NCI-H187 (cell line): ENCODE results near the gene STK32C.
"Not testable (repeated sequence)": the region's sequence is repeated elsewhere in the genome, so short reads cannot be mapped to it uniquely, and the experiment has no call there.

Experiments
- DNase-seq, 2 experiments: peaks; one replicate each; lab custom pipeline; 2025; lab: John Stamatoyannopoulos, UW

The STK32C gene

DNA sequence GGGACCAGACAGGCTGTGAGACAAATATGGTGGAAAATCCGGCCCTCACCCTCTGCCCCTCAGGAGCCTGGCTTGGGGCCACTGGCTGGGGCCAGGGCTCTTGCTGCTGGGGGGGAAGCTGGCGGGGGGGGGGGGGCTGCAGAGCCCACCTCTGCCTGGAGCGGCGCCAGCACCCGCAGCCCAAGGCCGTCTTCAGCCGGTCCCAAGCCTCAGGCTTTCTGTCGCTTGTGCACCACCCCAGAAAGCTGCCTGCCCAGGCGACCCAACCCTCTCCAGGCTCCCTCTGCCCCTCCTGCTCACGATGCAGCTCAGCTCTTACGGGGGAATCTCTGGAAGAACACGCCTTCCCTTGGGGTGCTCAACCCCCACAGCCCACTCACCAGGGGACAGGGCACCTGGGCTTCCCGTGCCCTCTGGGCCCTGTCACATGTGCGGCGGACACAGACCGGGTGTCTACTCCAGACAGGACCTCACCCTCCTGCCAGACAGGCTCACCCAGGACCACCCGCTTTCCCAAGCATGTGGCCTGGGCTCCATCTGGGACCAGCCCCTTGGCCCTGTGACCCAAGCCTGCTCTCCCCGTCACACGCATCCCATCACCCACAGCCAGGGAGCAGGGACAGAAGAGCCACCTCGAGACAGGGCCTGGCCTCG is 77.1 kb downstream of the STK32C start:
- DNase-seq: no peak

DNA sequence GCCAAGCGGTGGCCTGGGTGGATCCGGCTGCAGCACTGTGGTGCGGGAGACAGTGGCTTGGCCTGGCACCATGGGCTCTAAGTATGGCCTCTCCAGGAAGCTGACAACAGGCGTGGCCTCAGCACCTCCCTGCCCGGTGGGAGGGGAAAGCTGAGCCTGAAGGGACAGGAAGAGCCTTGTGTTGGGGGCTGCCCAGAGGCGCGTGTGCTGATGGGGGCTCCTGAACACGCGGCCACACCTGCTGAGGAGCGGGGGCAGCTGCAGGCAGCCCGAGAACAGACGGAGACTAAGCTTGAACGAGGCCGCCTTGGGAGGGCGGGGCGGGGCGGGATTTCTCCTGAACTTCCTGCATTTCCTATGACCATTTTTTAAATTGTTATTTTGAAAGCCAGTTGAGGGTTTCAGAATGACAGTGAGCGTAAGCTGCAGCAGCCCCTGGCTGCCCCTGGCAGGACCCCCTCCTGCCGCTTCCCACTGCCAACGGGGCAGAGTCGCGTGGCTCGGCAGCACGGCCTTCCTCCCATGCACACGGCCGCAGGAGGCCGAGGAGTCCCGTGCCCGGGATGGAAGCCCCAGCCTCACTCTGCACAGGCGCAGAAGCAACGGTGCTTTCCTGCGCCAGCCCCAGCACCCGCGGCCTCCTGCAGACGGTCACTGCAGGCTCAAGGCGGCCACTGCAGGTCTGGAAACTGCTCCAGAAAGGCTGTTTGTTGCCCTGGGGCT is 77.8 kb downstream of the STK32C start:
- no peak for DNase-seq

DNA sequence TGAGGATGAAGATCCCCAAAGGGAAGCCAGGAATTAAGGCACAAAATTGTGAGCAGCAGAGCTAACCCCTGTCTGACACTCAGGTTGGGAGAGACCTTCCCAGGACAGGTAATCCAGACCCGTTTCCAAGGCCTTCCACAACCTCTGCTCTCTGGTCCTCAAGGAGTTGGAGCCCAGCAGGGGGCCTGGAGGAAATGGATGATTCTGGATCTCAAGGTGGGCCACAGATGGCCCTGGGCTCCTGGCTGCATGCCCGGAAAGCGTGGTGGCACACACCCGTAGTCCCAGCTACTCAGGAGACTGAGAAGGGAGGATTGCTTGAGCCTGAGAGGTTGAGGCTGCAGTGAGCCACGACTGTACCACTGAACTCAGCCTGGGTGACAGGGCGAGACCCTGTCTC is 78.7 kb downstream of the STK32C start:
- DNase-seq: no peak

GRCh38 chr10:132228616-132229015 is 79.1 kb downstream of the STK32C start:
- DNase-seq: no peak

GRCh38 chr10:132227851-132228390 is 79.8 kb downstream of the STK32C start:
- DNase-seq: no peak

GRCh38 chr10:132226586-132227405 is 81.0 kb downstream of the STK32C start:
- no peak for DNase-seq

DNA sequence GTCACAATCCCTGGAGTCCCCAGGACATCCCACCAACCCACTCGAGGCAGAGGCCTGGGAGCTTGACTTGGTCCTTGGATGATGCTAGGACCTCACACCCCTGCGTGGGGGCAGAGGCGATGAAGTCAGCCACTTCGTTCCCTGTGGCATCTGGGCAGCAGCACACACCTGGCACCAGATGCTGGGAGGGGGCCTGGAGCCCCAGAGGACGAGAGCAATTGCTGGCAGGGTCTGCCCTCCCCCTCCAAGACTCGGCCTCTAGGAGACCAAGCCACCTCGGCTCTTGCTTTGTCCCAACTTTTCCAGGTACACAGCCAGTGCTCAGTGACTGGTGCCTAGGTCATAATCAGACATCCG is 81.9 kb downstream of the STK32C start:
- no peak for DNase-seq

GRCh38 chr10:132225073-132225848 is 82.5 kb downstream of the STK32C start:
- DNase-seq: no peak

DNA sequence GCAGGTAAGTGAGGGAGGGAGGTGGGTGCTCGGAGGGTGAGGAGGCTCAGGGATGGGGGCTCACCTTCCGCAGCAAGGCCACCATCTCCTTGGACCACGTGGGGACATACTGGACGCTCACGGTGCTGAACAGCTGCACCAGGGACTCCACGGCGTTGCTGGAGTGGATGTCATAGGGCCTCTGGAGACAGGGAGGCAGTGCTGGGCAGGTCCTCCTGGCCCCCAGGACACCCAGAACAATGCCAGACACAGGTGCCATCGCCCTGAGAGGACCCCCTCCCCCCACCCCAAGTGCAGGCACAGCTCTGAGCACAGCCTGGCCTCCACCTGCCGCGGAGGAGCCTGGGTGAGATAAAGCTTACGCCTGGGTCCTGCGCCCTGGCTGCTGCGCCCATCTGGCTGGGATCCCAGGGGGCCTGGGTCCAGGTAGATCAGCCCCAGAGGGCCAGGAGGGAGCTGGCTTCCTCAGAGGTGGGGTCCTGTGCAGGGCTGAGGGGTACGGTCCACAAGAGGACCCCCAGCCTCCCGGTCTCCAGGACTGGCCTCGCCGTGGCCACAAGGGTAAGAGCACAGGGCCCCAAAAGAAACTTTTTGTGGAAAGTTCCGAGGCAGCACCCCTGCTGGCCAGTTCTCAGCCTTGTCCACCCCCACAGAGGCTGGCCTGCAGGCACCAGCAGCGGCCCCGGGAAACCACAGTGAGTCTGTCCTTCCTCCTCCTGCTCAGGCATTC is 83.2 kb downstream of the STK32C start:
- DNase-seq: no peak

DNA sequence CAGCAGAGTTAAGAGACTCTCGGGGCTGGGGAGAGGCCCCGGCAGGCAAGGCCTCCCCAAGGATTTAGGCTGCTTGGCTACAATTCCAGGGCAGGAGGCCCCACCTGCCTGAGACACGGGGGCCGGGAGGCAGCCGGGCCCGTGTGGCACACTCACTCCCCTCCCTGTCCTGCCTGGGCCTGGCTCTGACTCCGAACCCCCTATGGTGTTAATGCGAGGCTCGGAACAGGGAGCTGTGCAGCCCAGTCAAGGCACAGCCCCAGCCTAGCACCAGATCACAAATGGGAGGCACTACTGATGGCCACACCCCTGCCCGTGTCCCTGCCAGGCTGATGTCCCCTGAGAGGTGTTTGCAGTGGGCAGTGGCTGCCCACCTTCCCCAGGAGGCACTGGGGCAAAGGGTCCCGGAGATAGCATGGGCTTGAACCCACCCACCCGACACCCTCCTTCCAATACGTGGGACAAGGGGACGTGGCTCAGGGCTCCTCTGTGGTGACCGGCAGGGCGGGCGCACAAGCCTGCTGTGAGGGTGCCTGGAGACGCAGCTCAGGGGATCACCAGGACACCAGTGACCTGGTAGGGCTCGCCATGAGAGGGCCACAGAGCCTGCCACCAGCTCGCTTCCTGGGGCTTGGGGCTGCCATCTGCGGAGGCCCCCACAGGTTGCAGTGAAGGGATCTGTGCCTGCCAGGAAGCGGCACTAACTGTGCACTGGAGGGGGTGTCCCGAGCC is 84.0 kb downstream of the STK32C start:
- no peak for DNase-seq

DNA sequence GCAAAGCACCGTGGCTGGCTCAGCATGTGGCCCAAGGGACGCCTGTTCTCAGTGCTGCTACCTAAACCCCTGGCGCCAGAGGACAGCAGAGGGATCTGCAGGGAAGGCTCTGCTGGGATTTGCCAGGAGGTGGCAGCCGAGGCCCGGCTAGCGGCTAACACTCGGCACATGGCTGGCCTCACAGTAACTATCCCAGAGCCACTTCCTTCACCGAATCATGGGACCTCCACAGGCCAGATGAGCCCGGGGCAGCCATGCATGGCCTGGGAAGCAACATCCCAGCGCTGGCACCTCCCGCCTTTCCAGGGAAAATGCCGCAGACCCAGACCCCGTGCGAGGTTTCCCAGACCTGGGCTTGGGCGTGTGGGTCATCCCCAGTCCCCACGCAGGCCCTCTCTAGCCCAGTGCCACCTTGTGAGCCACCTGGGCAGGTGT is 84.6 kb downstream of the STK32C start:
- no peak for DNase-seq

DNA sequence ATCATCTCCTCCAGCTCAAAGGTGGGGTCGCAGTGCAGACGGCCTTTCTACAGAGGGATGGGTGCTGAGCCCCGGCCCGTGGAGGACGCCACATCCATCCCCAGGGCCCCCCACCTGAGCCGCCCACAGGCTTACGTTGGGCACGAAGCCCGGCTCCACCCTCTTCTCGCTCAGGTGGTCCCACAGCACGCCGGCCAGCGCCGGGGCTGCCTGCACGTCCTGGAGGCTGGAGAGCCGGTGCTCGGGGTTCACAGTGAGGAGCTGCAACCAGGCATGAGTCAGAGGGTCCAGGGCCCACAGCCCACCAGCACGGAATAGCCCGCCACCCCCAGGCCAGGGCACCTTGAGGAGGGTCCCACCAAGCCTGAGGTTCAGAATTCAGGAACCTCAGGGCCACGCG is 85.0 kb downstream of the STK32C start:
- no peak for DNase-seq

GRCh38 chr10:132220996-132221395 is 86.8 kb downstream of the STK32C start:
- DNase-seq: not testable (repeated sequence)

DNA sequence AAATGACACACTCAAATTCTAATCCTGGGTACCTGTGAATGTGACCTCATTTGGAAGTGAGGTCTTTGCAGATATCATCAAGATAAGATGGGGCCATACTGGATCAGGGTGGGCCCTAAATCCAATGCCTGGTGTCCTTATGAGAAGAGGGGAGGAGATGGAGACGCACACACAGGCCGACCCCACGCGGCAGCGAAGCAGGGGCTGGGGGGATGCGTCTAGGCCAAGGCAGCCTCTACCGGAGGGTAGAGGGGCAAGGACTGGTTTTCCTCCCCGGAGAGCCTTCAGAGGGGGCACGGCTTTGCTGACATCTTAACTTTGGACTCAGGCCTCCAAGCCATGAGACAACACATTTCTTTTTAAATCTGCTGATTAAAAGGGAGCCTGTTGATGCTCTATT is 87.7 kb downstream of the STK32C start:
- DNase-seq: no peak

- no peak for DNase-seq
Observed at GRCh38 chr10:132219486-132219885, 88.3 kb downstream of the STK32C start.

- not testable (repeated sequence) for DNase-seq
Observed at GRCh38 chr10:132216441-132216840, 91.3 kb downstream of the STK32C start.

DNA sequence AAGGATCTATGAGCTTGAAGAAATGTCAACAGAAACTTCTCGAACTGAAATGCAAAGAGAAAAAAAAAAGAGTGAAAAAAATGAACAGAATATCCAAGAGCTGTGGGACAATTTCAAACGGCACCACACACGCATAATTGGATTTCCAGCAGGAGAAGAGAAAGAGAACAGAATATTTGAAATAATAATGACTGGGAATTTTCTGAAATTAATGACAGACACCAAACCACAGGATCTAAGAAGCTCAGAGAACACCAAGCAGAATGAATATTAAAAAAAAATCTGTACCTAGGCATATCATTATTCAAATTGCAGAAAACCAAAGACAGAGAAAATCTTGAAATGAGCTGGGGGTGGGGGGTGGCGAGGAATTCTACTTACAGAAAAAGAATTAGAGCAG is 93.8 kb downstream of the STK32C start:
- DNase-seq: no peak

GRCh38 chr10:132212816-132213215 is 94.9 kb downstream of the STK32C start:
- DNase-seq: no peak

GRCh38 chr10:132211246-132211645 is 96.5 kb downstream of the STK32C start:
- no peak for DNase-seq

DNA sequence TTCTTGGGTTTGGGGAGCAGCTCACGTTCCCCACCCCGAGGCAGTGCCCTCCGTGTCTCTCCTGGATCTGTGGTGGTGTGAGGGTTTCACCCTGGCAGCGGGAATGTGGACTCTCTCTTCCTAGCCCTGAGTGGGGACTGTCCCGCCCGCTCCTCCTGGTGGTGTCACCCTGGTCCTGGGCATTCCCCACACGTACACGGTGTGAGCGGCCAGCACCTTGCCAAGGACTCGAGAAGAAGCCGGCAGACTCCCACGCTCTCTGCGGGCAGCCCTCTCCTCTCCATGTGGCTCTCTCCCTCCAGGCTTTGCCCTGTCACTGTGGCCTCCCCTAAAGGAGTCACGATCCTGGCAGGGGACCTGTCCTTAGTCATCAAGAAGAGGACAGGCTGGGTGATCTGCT is 97.0 kb downstream of the STK32C start:
- DNase-seq: no peak
